Stimulated activated CD4-positive, alpha-beta T cell treated with anti-CD3 and anti-CD28 coated beads, Interleukin-1b, Interleukin-23, amount 100 ng/mL, for 24 hours (primary cell): ENCODE data around the gene MMRN2.

Experiments used
- DNase-seq, 4 experiments: peaks; one replicate each; pipeline ENCODE4 v3.0.0-alpha.2; 2020; ENCODE audit warnings: low read depth in 4 of 4, low spot score in 1 of 4

Gene MMRN2

DNA sequence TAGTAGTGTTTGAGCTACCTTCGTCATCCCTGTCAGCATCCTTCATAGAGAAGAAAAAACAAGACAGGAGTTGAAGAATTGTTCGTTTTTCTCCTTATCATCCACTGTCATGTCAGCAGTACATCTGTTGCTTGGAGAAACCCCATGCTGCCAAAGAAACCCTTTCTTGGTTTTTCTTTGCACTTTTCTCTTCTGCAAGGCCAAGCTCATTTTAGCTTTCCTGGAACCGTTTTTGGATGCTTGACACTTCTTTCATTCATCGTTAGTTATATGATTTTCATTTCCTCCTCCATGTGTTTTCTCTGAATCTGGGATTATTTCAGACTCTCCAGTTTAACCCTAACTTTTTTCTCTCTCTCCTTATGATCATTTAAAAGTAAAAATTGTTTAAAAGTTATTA, 58.9 kb downstream of the MMRN2 start:
- DNase-seq = no peak

DNA sequence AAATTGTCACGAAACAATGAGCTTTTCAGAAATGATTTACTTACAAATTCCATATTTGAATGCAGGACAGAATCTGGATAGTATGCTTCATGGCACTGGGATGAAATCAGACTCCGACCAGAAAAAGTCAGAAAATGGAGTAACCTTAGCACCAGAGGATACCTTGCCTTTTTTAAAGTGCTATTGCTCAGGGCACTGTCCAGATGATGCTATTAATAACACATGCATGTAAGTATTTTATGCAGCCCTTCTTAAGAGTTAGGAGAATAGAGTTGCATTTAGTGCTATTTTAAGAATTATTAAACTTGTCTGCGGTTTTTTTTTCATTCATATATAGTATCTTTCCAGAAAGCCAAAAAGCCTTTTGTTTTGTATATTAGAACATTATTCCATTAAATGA, 67.4 kb downstream of the MMRN2 start:
- no peak for DNase-seq

GRCh38 chr10:86888585-86889381, 68.6 kb downstream of the MMRN2 start:
- DNase-seq = no peak
